ENCODE measurements around the gene RAB3GAP1.

Gene RAB3GAP1

GRCh38 chr2:135219226-135219625 is 167.1 kb downstream of the RAB3GAP1 start:
- TF ChIP-seq, protein P1, sequence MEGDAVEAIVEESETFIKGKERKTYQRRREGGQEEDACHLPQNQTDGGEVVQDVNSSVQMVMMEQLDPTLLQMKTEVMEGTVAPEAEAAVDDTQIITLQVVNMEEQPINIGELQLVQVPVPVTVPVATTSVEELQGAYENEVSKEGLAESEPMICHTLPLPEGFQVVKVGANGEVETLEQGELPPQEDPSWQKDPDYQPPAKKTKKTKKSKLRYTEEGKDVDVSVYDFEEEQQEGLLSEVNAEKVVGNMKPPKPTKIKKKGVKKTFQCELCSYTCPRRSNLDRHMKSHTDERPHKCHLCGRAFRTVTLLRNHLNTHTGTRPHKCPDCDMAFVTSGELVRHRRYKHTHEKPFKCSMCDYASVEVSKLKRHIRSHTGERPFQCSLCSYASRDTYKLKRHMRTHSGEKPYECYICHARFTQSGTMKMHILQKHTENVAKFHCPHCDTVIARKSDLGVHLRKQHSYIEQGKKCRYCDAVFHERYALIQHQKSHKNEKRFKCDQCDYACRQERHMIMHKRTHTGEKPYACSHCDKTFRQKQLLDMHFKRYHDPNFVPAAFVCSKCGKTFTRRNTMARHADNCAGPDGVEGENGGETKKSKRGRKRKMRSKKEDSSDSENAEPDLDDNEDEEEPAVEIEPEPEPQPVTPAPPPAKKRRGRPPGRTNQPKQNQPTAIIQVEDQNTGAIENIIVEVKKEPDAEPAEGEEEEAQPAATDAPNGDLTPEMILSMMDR (IDR thresholded peaks at IDR 0.05; ENCODE audit: borderline replicate concordance, control extremely low read depth, extremely low read depth, insufficient read depth, missing control alignments): no peak
- no peak for DNase-seq (ENCODE audit: low spot score)
- in situ Hi-C loops (cut with MboI; ENCODE audit: low sequenced_read_pairs, unreplicated experiment): no loop called here
